HFFc6 (cell line): ENCODE measurements around the gene ARHGAP36. TPM values are rescaled to one million over a fixed set of nuclear protein-coding genes. Genes with fewer than 3 reads are reported as not detected.

ENCODE experiments used
- DNase-seq: peaks from one replicate; pipeline ENCODE4 v3.0.0-alpha.2; 2018
- H3K27ac Mint-ChIP-seq: 2 replicates; pipeline ENCODE4 v1.8.0; 2020; ENCODE audit warnings: mild to moderate bottlenecking, mixed read lengths
- H3K27me3 Mint-ChIP-seq: 2 replicates; pipeline ENCODE4 v1.8.0; 2021; ENCODE audit warnings: mild to moderate bottlenecking, moderate library complexity, mixed read lengths; ENCODE audit not compliant: insufficient read depth
- H3K36me3 Mint-ChIP-seq: 2 replicates; pipeline ENCODE4 v1.8.0; 2021; ENCODE audit warnings: low read depth, mixed read lengths
- H3K4me1 Mint-ChIP-seq: 2 replicates; pipeline ENCODE4 v1.8.0; 2020; ENCODE audit warnings: low read depth, mixed read lengths
- H3K4me3 Mint-ChIP-seq: 2 replicates; pipeline ENCODE4 v1.8.0; 2020; ENCODE audit warnings: mild to moderate bottlenecking, moderate library complexity, mixed read lengths
- H3K9me3 Mint-ChIP-seq: 2 replicates; pipeline ENCODE4 v1.8.0; 2020; ENCODE audit warnings: mild to moderate bottlenecking, mixed read lengths
- CTCF ChIP-seq: fragments of 200-600 bp; sonication (generic); IDR thresholded peaks from 2 replicates; pipeline ENCODE4 v1.5.0; 2021; ENCODE audit warnings: antibody characterized with exemption, mild to moderate bottlenecking
- total RNA-seq, 6 experiments: library from RNA; stranded (reverse); fragmentation: NEBNext Ultra II Directional; extraction: Animal tissue kit (Norgen Biotek cat#: 25700); gene quantifications; 2 replicates in 1 of 6; 3 replicates in 5 of 6; pipeline ENCODE4 v1.2.3, GENCODE V29; 2021

ARHGAP36 gene
- total RNA-seq, 6 experiments from 2014 or later = not detected

- Mint-ChIP-seq H3K4me1 (no peaks in the 10 kb centered on the region), H3K36me3 (no peaks in the 10 kb centered on the region), H3K4me3 (no peak overlapping the region), H3K27me3 (peaks cover 3% of the 10 kb centered on the region; the same call in 1 of the 2 replicates), H3K9me3 (no peaks in the 10 kb centered on the region), H3K27ac (no peak overlapping the region)
- no peak for DNase-seq
- no peak for TF ChIP-seq CTCF
Observed at GRCh38 chrX:131073607-131074006, 15.5 kb downstream of the ARHGAP36 start.

GRCh38 chrX:131081772-131082740 lies 23.9 kb downstream of the ARHGAP36 start:
- peaks cover 4% of the 10 kb centered on the region; the same call in 1 of the 2 replicates for H3K9me3 Mint-ChIP-seq
- DNase-seq = no peak
- H3K27me3 Mint-ChIP-seq = peaks cover 7% of the 10 kb centered on the region
- no peak overlapping the region for H3K27ac Mint-ChIP-seq
- TF ChIP-seq CTCF = no peak
- no peaks in the 10 kb centered on the region for H3K36me3 Mint-ChIP-seq
- no peaks in the 10 kb centered on the region for H3K4me1 Mint-ChIP-seq
- H3K4me3 Mint-ChIP-seq = no peak overlapping the region

- peaks cover 4% of the 10 kb centered on the region; the same call in 1 of the 2 replicates for H3K9me3 Mint-ChIP-seq
- DNase-seq = no peak
- TF ChIP-seq CTCF = no peak
- no peak overlapping the region for H3K4me3 Mint-ChIP-seq
- peaks cover 7% of the 10 kb centered on the region for H3K27me3 Mint-ChIP-seq
- H3K4me1 Mint-ChIP-seq = no peaks in the 10 kb centered on the region
- no peaks in the 10 kb centered on the region for H3K36me3 Mint-ChIP-seq
- no peak overlapping the region for H3K27ac Mint-ChIP-seq
Observed at GRCh38 chrX:131083510-131084142, 25.5 kb downstream of the ARHGAP36 start.

- Mint-ChIP-seq H3K9me3 (peaks cover 4% of the 10 kb centered on the region; the same call in 1 of the 2 replicates), H3K36me3 (no peaks in the 10 kb centered on the region), H3K27me3 (peaks cover 7% of the 10 kb centered on the region), H3K4me1 (no peaks in the 10 kb centered on the region), H3K4me3 (no peak overlapping the region), H3K27ac (no peak overlapping the region; the same call in 1 of the 2 replicates)
- no peak for DNase-seq
- no peak for TF ChIP-seq CTCF
Observed at GRCh38 chrX:131084145-131084544, 26.0 kb downstream of the ARHGAP36 start.

GRCh38 chrX:131136776-131137175 lies 78.6 kb downstream of the ARHGAP36 start:
- Mint-ChIP-seq H3K36me3 (no peaks in the 10 kb centered on the region), H3K27ac (no peak overlapping the region), H3K27me3 (no peaks in the 10 kb centered on the region), H3K9me3 (0 out of 2 replicates have a peak, but pooled peaks cover 5% of the 10 kb centered on the region), H3K4me3 (no peak overlapping the region), H3K4me1 (no peaks in the 10 kb centered on the region)
- DNase-seq = no peak
- no peak for TF ChIP-seq CTCF
